Suprapubic skin (tissue), 4 donors: ENCODE data around the gene AKR1B15. TPM values are rescaled to one million over a fixed set of nuclear protein-coding genes. Genes with fewer than 3 reads are reported as not detected.

Experiments used
- DNase-seq, 2 donors: peaks; one replicate each; pipeline ENCODE4 v3.0.0-alpha.2; 2019; ENCODE audit warnings: low spot score in 2 of 2
- H3K27ac ChIP-seq: fragments of 200-600 bp; sonication (generic); one replicate; pipeline ENCODE4 v1.5.1; 2019
- H3K27me3 ChIP-seq: fragments of 200-600 bp; sonication (generic); one replicate; pipeline ENCODE4 v1.5.1; 2019
- H3K36me3 ChIP-seq: fragments of 200-600 bp; sonication (generic); one replicate; pipeline ENCODE4 v1.5.1; 2019
- H3K4me1 ChIP-seq: fragments of 200-600 bp; sonication (generic); one replicate; pipeline ENCODE4 v1.5.1; 2019
- H3K4me3 ChIP-seq: fragments of 200-600 bp; sonication (generic); one replicate; pipeline ENCODE4 v1.5.1; 2019; ENCODE audit warnings: mild to moderate bottlenecking
- H3K9me3 ChIP-seq: fragments of 200-600 bp; sonication (generic); one replicate; pipeline ENCODE4 v1.5.1; 2019
- CTCF ChIP-seq, 2 donors: fragments of 200-600 bp in 1 of 2; fragments of 450-650 bp in 1 of 2; sonication (generic) in 1 of 2; IDR thresholded peaks; one replicate each; pipeline ENCODE4 v1.5.1; 2016 to 2019; ENCODE audit warnings: antibody characterized with exemption in 2 of 2, mild to moderate bottlenecking in 1 of 2, moderate library complexity in 1 of 2
- EP300 ChIP-seq: sonication (generic); formaldehyde crosslinking; IDR thresholded peaks from one replicate; pipeline ENCODE4 v1.6.1; 2017; ENCODE audit warnings: antibody characterized with exemption
- POLR2A ChIP-seq, 2 donors: fragments of 450-650 bp; IDR thresholded peaks; one replicate each; pipeline ENCODE4 v1.6.1; 2017; ENCODE audit warnings: antibody characterized with exemption in 2 of 2, mild to moderate bottlenecking in 2 of 2, moderate library complexity in 2 of 2
- POLR2AphosphoS5 ChIP-seq, 3 donors: sonication (generic); formaldehyde crosslinking; IDR thresholded peaks; one replicate each; pipeline ENCODE4 v1.6.1; 2017; ENCODE audit warnings: antibody characterized with exemption in 3 of 3
- WGBS: methylation state at CpG from one replicate; pipeline ENCODE4 v1.1.5; 2018; 5-methylcytosine and 5-hydroxymethylcytosine counted together
- total RNA-seq, 4 donors: library from RNA; depleted of rRNA; stranded (reverse); fragments of >200 nt; gene quantifications; one replicate each; pipeline ENCODE4 v1.1.0, GENCODE V29; 2016

AKR1B15 gene
- total RNA-seq, 4 donors from 2014 or later = 1.1 TPM; not detected in 3

GRCh38 chr7:134527979-134528371, 20.9 kb upstream of the AKR1B15 start:
- 19% methylated on average over 4 of the region's 4 CpGs for WGBS
- Histone ChIP-seq H3K4me3 (no peak overlapping the region), H3K27me3 (no peaks in the 10 kb centered on the region), H3K36me3 (no peaks in the 10 kb centered on the region), H3K27ac (peak overlapping the region; percentile 39), H3K9me3 (no peaks in the 10 kb centered on the region), H3K4me1 (peaks cover 56% of the 10 kb centered on the region)
- DNase-seq = no peak
- no peak for TF ChIP-seq EP300
- no peak for TF ChIP-seq POLR2AphosphoS5 (IDR thresholded peaks at IDR 0.05)
- no peak for TF ChIP-seq POLR2A (IDR thresholded peaks at IDR 0.05)
- no peak for TF ChIP-seq CTCF (IDR thresholded peaks at IDR 0.05)

- WGBS = 55% methylated on average over 5 of the region's 5 CpGs
- H3K9me3 ChIP-seq = no peaks in the 10 kb centered on the region
- H3K4me3 ChIP-seq = no peak overlapping the region
- H3K27ac ChIP-seq = no peak overlapping the region
- TF ChIP-seq POLR2AphosphoS5 (IDR thresholded peaks at IDR 0.05) (no peak), CTCF (IDR thresholded peaks at IDR 0.05) (no peak), EP300 (no peak), POLR2A (IDR thresholded peaks at IDR 0.05) (no peak)
- H3K4me1 ChIP-seq = peaks cover 63% of the 10 kb centered on the region
- DNase-seq = no peak
- no peaks in the 10 kb centered on the region for H3K27me3 ChIP-seq
- H3K36me3 ChIP-seq = no peaks in the 10 kb centered on the region
Observed at GRCh38 chr7:134528749-134529148, 20.2 kb upstream of the AKR1B15 start.

- Histone ChIP-seq H3K27me3 (no peaks in the 10 kb centered on the region), H3K4me1 (peaks cover 67% of the 10 kb centered on the region), H3K4me3 (no peak overlapping the region), H3K27ac (no peak overlapping the region), H3K9me3 (no peaks in the 10 kb centered on the region), H3K36me3 (no peaks in the 10 kb centered on the region)
- 86% methylated on average over 5 of the region's 5 CpGs for WGBS
- DNase-seq = no peak
- TF ChIP-seq CTCF (IDR thresholded peaks at IDR 0.05) (no peak), POLR2AphosphoS5 (IDR thresholded peaks at IDR 0.05) (no peak), POLR2A (IDR thresholded peaks at IDR 0.05) (no peak), EP300 (no peak)
Observed at GRCh38 chr7:134530460-134530859, 18.4 kb upstream of the AKR1B15 start.

- H3K36me3 ChIP-seq = no peaks in the 10 kb centered on the region
- peak overlapping the region; percentile 64 for H3K27ac ChIP-seq
- 27% methylated on average over 3 of the region's 3 CpGs for WGBS
- no peak for DNase-seq
- no peaks in the 10 kb centered on the region for H3K9me3 ChIP-seq
- H3K4me3 ChIP-seq = no peak overlapping the region
- peaks cover 62% of the 10 kb centered on the region for H3K4me1 ChIP-seq
- no peak for TF ChIP-seq CTCF (IDR thresholded peaks at IDR 0.05)
- TF ChIP-seq POLR2A (IDR thresholded peaks at IDR 0.05) = no peak
- TF ChIP-seq EP300 = no peak
- no peak for TF ChIP-seq POLR2AphosphoS5 (IDR thresholded peaks at IDR 0.05)
- H3K27me3 ChIP-seq = no peaks in the 10 kb centered on the region
Observed at GRCh38 chr7:134532180-134532953, 16.5 kb upstream of the AKR1B15 start.

GRCh38 chr7:134532954-134533218, 16.0 kb upstream of the AKR1B15 start:
- TF ChIP-seq EP300 (no peak), CTCF (IDR thresholded peaks at IDR 0.05) (no peak), POLR2AphosphoS5 (IDR thresholded peaks at IDR 0.05) (no peak), POLR2A (IDR thresholded peaks at IDR 0.05) (no peak)
- WGBS = 56% methylated on average over 3 of the region's 3 CpGs
- Histone ChIP-seq H3K4me3 (no peak overlapping the region), H3K9me3 (no peaks in the 10 kb centered on the region), H3K36me3 (no peaks in the 10 kb centered on the region), H3K27me3 (no peaks in the 10 kb centered on the region), H3K27ac (peak overlapping the region; percentile 64), H3K4me1 (peaks cover 57% of the 10 kb centered on the region)
- no peak for DNase-seq
